WI38 (cell line): ENCODE data around the gene PRKCB.

Source experiments
- H3K4me3 ChIP-seq: 2 replicates; pipeline ENCODE4 v1.5.1; 2011; ENCODE audit warnings: low read depth, mild to moderate bottlenecking, control low read depth, low read length
- TF ChIP-seq, protein P1 (sequence below): IDR thresholded peaks from 2 replicates; pipeline ENCODE4 v1.5.1; 2012; ENCODE audit warnings: low read depth, mild to moderate bottlenecking, control low read depth, low read length

PRKCB gene

DNA sequence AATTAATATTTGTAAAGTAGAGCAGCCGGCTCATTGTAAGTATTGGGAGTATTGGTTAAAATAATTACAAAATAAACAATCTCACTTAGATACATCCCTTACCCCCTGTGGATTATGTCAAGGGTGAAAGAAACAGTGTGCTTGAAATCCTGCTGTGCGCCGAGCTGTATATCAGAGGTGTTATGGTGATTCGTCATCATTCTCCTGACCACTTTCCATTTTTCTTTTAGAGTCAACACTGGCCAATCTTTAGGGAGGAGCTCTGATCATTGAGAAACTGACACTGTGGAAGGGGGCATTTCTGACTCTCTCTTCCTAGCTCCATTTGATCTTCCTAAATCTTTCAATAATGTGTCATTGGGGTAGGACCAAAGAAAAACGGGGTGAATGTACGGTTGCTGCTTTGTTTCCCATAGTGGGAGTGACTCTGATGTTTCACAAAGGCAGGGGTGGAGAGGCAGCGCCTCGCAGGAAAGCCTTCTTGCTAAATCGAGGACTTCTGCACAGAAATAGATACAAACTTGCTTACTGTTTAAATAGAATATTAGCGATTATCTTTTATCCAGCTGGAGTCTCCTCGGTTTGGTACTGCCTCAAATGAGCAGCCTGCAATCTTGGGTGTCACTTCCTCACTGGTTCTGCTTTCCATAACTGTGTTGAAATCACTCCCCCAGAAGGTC lies 123.4 kb downstream of the PRKCB start:
- TF ChIP-seq, protein P1, sequence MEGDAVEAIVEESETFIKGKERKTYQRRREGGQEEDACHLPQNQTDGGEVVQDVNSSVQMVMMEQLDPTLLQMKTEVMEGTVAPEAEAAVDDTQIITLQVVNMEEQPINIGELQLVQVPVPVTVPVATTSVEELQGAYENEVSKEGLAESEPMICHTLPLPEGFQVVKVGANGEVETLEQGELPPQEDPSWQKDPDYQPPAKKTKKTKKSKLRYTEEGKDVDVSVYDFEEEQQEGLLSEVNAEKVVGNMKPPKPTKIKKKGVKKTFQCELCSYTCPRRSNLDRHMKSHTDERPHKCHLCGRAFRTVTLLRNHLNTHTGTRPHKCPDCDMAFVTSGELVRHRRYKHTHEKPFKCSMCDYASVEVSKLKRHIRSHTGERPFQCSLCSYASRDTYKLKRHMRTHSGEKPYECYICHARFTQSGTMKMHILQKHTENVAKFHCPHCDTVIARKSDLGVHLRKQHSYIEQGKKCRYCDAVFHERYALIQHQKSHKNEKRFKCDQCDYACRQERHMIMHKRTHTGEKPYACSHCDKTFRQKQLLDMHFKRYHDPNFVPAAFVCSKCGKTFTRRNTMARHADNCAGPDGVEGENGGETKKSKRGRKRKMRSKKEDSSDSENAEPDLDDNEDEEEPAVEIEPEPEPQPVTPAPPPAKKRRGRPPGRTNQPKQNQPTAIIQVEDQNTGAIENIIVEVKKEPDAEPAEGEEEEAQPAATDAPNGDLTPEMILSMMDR: no peak
- no peak overlapping the region for H3K4me3 ChIP-seq

DNA sequence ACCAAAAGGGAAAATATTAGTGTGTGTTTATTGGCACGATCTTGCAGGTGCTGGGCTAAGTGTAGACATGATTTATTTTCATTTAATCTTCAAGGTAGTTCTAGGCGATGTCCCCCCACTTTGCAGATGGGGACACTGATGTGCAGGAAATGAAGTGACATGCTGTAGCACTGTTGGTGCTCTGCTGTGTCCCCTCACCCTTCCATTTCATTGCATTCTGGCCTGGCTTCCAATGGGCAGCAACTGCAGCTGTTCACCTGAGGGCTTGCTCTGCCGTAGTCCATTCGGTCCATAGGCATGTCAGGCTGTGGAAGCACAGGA lies 123.9 kb downstream of the PRKCB start:
- TF ChIP-seq, protein P1: no peak
- H3K4me3 ChIP-seq: no peak overlapping the region

GRCh38 chr16:23960081-23960885 lies 124.5 kb downstream of the PRKCB start:
- TF ChIP-seq, protein P1: no peak

GRCh38 chr16:23962001-23962400 lies 126.2 kb downstream of the PRKCB start:
- no peak overlapping the region for H3K4me3 ChIP-seq
- TF ChIP-seq, protein P1: no peak

More at GRCh38 chr16:23960081-23960885, 124.5 kb downstream of the PRKCB start:
- H3K4me3 ChIP-seq: no peak overlapping the region

- TF ChIP-seq, protein P1: no peak
- no peak overlapping the region for H3K4me3 ChIP-seq
Measured at GRCh38 chr16:23964136-23964535, 128.4 kb downstream of the PRKCB start.

- TF ChIP-seq, protein P1: no peak
- H3K4me3 ChIP-seq: no peak overlapping the region
Measured at GRCh38 chr16:23965137-23965733, 129.5 kb downstream of the PRKCB start.
